Hepatocyte (in vitro differentiated cells): ENCODE results near the gene ACTC1.

Source experiments
- CTCF ChIP-seq: fragments of 200-600 bp; sonication (generic); IDR thresholded peaks from 2 replicates; pipeline ENCODE4 v1.5.1; 2016; ENCODE audit warnings: antibody characterized with exemption, mild to moderate bottlenecking; ENCODE audit not compliant: poor library complexity
- EZH2 ChIP-seq: fragments of 200-600 bp; sonication (generic); IDR thresholded peaks from 2 replicates; pipeline ENCODE4 v1.6.1; 2016; ENCODE audit warnings: antibody characterized with exemption, mild to moderate bottlenecking, borderline replicate concordance
- EZH2phosphoT487 ChIP-seq: fragments of 200-600 bp; sonication (generic); IDR thresholded peaks from one replicate; pipeline ENCODE4 v1.6.1; 2018; ENCODE audit warnings: antibody characterized with exemption, mild to moderate bottlenecking, low read depth, moderate library complexity; ENCODE audit not compliant: unreplicated experiment, severe bottlenecking

DNA sequence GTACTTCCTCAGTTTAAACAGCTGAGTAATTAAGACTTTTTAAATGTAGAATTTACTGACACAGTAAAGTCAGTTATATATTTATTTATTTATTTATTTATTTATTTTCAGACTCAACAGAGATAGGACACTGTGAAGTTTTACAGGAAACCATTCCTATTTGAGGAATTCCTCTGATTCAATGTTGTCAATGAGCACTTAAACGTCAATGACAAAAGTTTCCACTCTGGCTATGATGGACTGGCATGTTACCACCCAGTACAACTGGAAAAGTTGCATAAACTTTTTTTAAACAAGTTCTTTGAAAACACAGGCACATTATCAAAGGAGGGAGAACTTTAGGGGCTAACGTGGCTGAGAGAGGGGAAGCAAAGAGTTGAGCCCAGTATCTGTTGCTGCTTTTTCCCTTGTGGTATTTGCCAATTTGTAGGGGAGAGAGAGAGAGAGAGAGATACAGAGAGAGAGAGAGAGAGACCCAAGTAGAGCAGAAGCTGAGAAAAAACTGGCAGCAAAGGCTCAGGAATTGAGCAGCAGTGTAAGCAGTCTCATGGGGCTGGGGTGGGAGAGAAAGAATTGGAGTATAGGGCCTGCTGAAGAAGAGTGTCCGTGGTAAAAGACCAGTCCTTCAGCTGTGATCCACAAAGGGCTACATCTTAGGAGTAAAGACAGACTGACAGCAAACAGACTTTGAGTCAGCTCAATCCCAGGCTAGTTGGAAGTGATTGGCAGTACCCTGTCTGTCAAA lies 18.3 kb upstream of the ACTC1 start:
- TF ChIP-seq CTCF, result no peak
- no peak for TF ChIP-seq EZH2
- TF ChIP-seq EZH2phosphoT487, result no peak
